HEK293T (cell line): ENCODE data around the gene ACOX3.

Experiments
- ARNT ChIP-seq: fragments of 450-650 bp; IDR thresholded peaks from 2 replicates; pipeline ENCODE4 v1.6.1; 2017; ENCODE audit warnings: mild to moderate bottlenecking
- FOXM1 ChIP-seq: fragments of 450-650 bp; IDR thresholded peaks from 2 replicates; pipeline ENCODE4 v1.6.1; 2017; ENCODE audit warnings: mild to moderate bottlenecking, borderline replicate concordance
- PKNOX1 ChIP-seq: fragments of 450-650 bp; IDR thresholded peaks from 2 replicates; pipeline ENCODE4 v1.6.1; 2016
- SP1 ChIP-seq: fragments of 450-650 bp; IDR thresholded peaks from 2 replicates; pipeline ENCODE4 v1.6.1; 2017

- TF ChIP-seq PKNOX1 (no peak), SP1 (no peak), ARNT (no peak), FOXM1 (no peak)
These were observed 17.7 kb downstream of the ACOX3 start for GRCh38 chr4:8422786-8423185.
